Neural cell (in vitro differentiated cells): ENCODE data around the gene PAPSS2. TPM values are rescaled to one million over a fixed set of nuclear protein-coding genes. Genes with fewer than 3 reads are reported as not detected.

Experiments used
- H2AFZ ChIP-seq: fragments of 200-600, 300-800 bp; sonication (generic), shearing (Covaris generic); 2 replicates; pipeline ENCODE4 v1.6.0; 2014; ENCODE audit warnings: low read depth, mild to moderate bottlenecking, antibody characterized with exemption, low read length, moderate library complexity
- H3F3A ChIP-seq: fragments of 200-600 bp; shearing (Covaris generic); 2 replicates; pipeline ENCODE4 v1.6.1; 2016; ENCODE audit warnings: mild to moderate bottlenecking, moderate library complexity, mixed read lengths, antibody characterized with exemption, low read length; ENCODE audit not compliant: insufficient read depth, poor library complexity, severe bottlenecking
- H3K27ac ChIP-seq: fragments of 200-600, 300-800 bp; sonication (generic), shearing (Covaris generic); 2 replicates; pipeline ENCODE4 v1.5.1; 2014; ENCODE audit warnings: mild to moderate bottlenecking, low read length, moderate library complexity
- H3K27me3 ChIP-seq: fragments of 300-800, 200-600 bp; sonication (generic), shearing (Covaris generic); 2 replicates; pipeline ENCODE4 v1.6.0; 2014; ENCODE audit warnings: mild to moderate bottlenecking, low read depth, low read length, moderate library complexity; ENCODE audit not compliant: insufficient read depth
- H3K36me3 ChIP-seq: fragments of 300-800, 200-600 bp; sonication (generic), shearing (Covaris generic); 2 replicates; pipeline ENCODE4 v1.5.1; 2014; ENCODE audit warnings: mild to moderate bottlenecking, antibody characterized with exemption, low read length, moderate library complexity; ENCODE audit not compliant: insufficient read depth
- H3K4me2 ChIP-seq: fragments of 300-800, 200-600 bp; sonication (generic), shearing (Covaris generic); 2 replicates; pipeline ENCODE4 v1.6.0; 2014; ENCODE audit warnings: mild to moderate bottlenecking, low read length
- H3K4me3 ChIP-seq: fragments of 300-800, 200-600 bp; sonication (generic), shearing (Covaris generic); 2 replicates; pipeline ENCODE4 v1.5.1; 2014; ENCODE audit warnings: mild to moderate bottlenecking, low read length, moderate library complexity
- H3K79me2 ChIP-seq: fragments of 200-600 bp; shearing (Covaris generic); replicated peaks from 2 replicates; pipeline ENCODE4 v1.6.0; 2014; ENCODE audit warnings: mild to moderate bottlenecking, low read length, moderate library complexity; ENCODE audit not compliant: insufficient read depth
- H3K9ac ChIP-seq: fragments of 300-800, 200-600 bp; sonication (generic), shearing (Covaris generic); 2 replicates; pipeline ENCODE4 v1.6.1; 2016; ENCODE audit warnings: mild to moderate bottlenecking, low read length, mixed read lengths
- H3K9me2 ChIP-seq: fragments of 200-600 bp; shearing (Covaris generic); 2 replicates; pipeline ENCODE4 v1.6.1; 2016; ENCODE audit warnings: mild to moderate bottlenecking, low read length, mixed read lengths; ENCODE audit not compliant: insufficient read depth
- H3K9me3 ChIP-seq: fragments of 200-600, 300-800 bp; sonication (generic), shearing (Covaris generic); 2 replicates; pipeline ENCODE4 v1.6.1; 2016; ENCODE audit warnings: mild to moderate bottlenecking, mixed run types, low read length, moderate library complexity, mixed read lengths
- H4K20me1 ChIP-seq: fragments of 200-600 bp; shearing (Covaris generic); 2 replicates; pipeline ENCODE4 v1.6.1; 2016; ENCODE audit warnings: mild to moderate bottlenecking, mixed run types; ENCODE audit not compliant: insufficient read depth
- EP300 ChIP-seq: fragments of 450-650 bp; conservative IDR thresholded peaks from 2 replicates; pipeline ENCODE4 v1.6.1; 2014; ENCODE audit warnings: antibody characterized with exemption, mild to moderate bottlenecking, moderate library complexity; ENCODE audit not compliant: poor library complexity, severe bottlenecking
- EZH2 ChIP-seq: fragments of 200-600, 300-800 bp; shearing (Covaris generic), sonication (generic); IDR thresholded peaks from 2 replicates; pipeline ENCODE4 v1.6.1; 2014; ENCODE audit warnings: antibody characterized with exemption, low read length, borderline replicate concordance, mild to moderate bottlenecking; ENCODE audit not compliant: insufficient read depth, poor library complexity, severe bottlenecking
- MXI1 ChIP-seq: fragments of 450-650 bp; conservative IDR thresholded peaks from 2 replicates; pipeline ENCODE4 v1.6.1; 2014; ENCODE audit warnings: antibody characterized with exemption, mild to moderate bottlenecking; ENCODE audit not compliant: poor library complexity, severe bottlenecking
- POLR2AphosphoS5 ChIP-seq: IDR thresholded peaks from 2 replicates; pipeline ENCODE4 v1.6.1; 2012
- RAD21 ChIP-seq: fragments of 450-650 bp; conservative IDR thresholded peaks from 2 replicates; pipeline ENCODE4 v1.6.1; 2014; ENCODE audit warnings: antibody characterized with exemption, mild to moderate bottlenecking, moderate library complexity
- REST ChIP-seq: IDR thresholded peaks from 2 replicates; pipeline ENCODE4 v1.6.1; 2012; ENCODE audit warnings: borderline replicate concordance
- SMC3 ChIP-seq: fragments of 450-650 bp; conservative IDR thresholded peaks from 2 replicates; pipeline ENCODE4 v1.6.1; 2014; ENCODE audit warnings: antibody characterized with exemption, mild to moderate bottlenecking, moderate library complexity; ENCODE audit not compliant: poor library complexity
- TAF1 ChIP-seq: IDR thresholded peaks from 2 replicates; pipeline ENCODE4 v1.6.1; 2012; ENCODE audit warnings: low read depth
- polyA plus RNA-seq: library from polyadenylated mRNA; depleted of rRNA; stranded (reverse); fragments of >200 nt; gene quantifications from 2 replicates; pipeline ENCODE4 v1.2.3, GENCODE V29; 2014
- TF ChIP-seq, protein P1 (sequence below): fragments of 450-650 bp; IDR thresholded peaks from 2 replicates; pipeline ENCODE4 v1.5.1; 2014; ENCODE audit warnings: antibody characterized with exemption, mild to moderate bottlenecking, moderate library complexity; ENCODE audit not compliant: poor library complexity, severe bottlenecking

Gene PAPSS2
- polyA plus RNA-seq, 1 donor from 2014 or later: 0.24 TPM

DNA sequence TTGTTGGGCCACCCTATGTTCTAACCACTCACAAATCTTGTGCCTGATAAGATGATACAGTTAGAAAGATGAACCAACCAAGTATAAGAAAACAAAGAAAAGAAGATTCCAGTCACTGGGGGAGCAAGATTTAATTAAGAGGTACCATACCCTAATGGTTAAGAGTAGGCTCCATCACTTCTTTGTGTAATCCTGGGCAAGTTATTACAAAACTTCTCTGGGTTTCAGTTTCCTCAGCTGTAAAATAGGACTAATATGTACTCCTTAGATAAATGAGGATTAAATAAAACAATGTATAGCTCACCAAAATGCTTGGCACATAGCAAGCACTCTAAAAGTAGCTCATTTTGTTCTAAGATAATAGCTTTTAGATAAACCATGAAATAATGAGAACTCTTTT lies 99.9 kb downstream of the PAPSS2 start:
- H3K27ac ChIP-seq: no peak overlapping the region
- no peak overlapping the region for H2AFZ ChIP-seq
- no peaks in the 10 kb centered on the region for H3K27me3 ChIP-seq
- no peaks in the 10 kb centered on the region for H3K9me3 ChIP-seq
- no peak overlapping the region for H3K4me3 ChIP-seq
- H3K36me3 ChIP-seq: no peaks in the 10 kb centered on the region
- H3K79me2 ChIP-seq: no peaks in the 10 kb centered on the region
- no peaks in the 10 kb centered on the region for H4K20me1 ChIP-seq
- TF ChIP-seq EP300: no peak
- TF ChIP-seq, protein P1, sequence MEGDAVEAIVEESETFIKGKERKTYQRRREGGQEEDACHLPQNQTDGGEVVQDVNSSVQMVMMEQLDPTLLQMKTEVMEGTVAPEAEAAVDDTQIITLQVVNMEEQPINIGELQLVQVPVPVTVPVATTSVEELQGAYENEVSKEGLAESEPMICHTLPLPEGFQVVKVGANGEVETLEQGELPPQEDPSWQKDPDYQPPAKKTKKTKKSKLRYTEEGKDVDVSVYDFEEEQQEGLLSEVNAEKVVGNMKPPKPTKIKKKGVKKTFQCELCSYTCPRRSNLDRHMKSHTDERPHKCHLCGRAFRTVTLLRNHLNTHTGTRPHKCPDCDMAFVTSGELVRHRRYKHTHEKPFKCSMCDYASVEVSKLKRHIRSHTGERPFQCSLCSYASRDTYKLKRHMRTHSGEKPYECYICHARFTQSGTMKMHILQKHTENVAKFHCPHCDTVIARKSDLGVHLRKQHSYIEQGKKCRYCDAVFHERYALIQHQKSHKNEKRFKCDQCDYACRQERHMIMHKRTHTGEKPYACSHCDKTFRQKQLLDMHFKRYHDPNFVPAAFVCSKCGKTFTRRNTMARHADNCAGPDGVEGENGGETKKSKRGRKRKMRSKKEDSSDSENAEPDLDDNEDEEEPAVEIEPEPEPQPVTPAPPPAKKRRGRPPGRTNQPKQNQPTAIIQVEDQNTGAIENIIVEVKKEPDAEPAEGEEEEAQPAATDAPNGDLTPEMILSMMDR: no peak
- TF ChIP-seq MXI1: no peak
- no peak for TF ChIP-seq SMC3
- TF ChIP-seq REST: no peak
- no peak for TF ChIP-seq POLR2AphosphoS5
- no peak for TF ChIP-seq RAD21
- no peak for TF ChIP-seq TAF1
- no peak for TF ChIP-seq EZH2
- no peak overlapping the region for H3K4me2 ChIP-seq
- H3F3A ChIP-seq: no peaks in the 10 kb centered on the region
- no peak overlapping the region for H3K9ac ChIP-seq
- no peaks in the 10 kb centered on the region for H3K9me2 ChIP-seq

- Histone ChIP-seq H3K36me3 (no peaks in the 10 kb centered on the region), H3K27me3 (no peaks in the 10 kb centered on the region), H3F3A (no peaks in the 10 kb centered on the region), H3K9ac (no peak overlapping the region), H3K9me2 (no peaks in the 10 kb centered on the region), H3K9me3 (no peaks in the 10 kb centered on the region), H4K20me1 (no peaks in the 10 kb centered on the region), H3K79me2 (no peaks in the 10 kb centered on the region), H3K27ac (no peak overlapping the region), H2AFZ (no peak overlapping the region), H3K4me2 (no peak overlapping the region), H3K4me3 (no peak overlapping the region)
- TF ChIP-seq EZH2 (no peak), MXI1 (no peak), EP300 (no peak), TAF1 (no peak)
These were observed 100.7 kb downstream of the PAPSS2 start for GRCh38 chr10:87760195-87760905.
